NCI-H2171 treated with DMSO at 0.1 percent for 48 hours (cell line): ENCODE data around the gene UBXN2A.

ENCODE experiments used
- DNase-seq: peaks from one replicate; lab custom pipeline; 2025; lab: John Stamatoyannopoulos, UW

Gene UBXN2A

GRCh38 chr2:24046930-24047702 is 106.9 kb downstream of the UBXN2A start, which contains the start of gene WDCP:
WDCP (minus strand) TSS chr2:24047391; CDS start chr2:24039494, 7,897 bp downstream.
- DNase-seq, result peak; percentile 100

- peak; percentile 52 for DNase-seq
Observed at GRCh38 chr2:24047703-24048033, 107.4 kb downstream of the UBXN2A start.

- DNase-seq, result peak; percentile 64
Observed at GRCh38 chr2:24048769-24049484, 108.7 kb downstream of the UBXN2A start.

GRCh38 chr2:24049485-24050021 is 109.3 kb downstream of the UBXN2A start, which contains the start of gene FKBP1B:
FKBP1B (plus strand) TSS chr2:24049741; CDS start chr2:24049850, 109 bp downstream.
- peak; percentile 65 for DNase-seq

DNA sequence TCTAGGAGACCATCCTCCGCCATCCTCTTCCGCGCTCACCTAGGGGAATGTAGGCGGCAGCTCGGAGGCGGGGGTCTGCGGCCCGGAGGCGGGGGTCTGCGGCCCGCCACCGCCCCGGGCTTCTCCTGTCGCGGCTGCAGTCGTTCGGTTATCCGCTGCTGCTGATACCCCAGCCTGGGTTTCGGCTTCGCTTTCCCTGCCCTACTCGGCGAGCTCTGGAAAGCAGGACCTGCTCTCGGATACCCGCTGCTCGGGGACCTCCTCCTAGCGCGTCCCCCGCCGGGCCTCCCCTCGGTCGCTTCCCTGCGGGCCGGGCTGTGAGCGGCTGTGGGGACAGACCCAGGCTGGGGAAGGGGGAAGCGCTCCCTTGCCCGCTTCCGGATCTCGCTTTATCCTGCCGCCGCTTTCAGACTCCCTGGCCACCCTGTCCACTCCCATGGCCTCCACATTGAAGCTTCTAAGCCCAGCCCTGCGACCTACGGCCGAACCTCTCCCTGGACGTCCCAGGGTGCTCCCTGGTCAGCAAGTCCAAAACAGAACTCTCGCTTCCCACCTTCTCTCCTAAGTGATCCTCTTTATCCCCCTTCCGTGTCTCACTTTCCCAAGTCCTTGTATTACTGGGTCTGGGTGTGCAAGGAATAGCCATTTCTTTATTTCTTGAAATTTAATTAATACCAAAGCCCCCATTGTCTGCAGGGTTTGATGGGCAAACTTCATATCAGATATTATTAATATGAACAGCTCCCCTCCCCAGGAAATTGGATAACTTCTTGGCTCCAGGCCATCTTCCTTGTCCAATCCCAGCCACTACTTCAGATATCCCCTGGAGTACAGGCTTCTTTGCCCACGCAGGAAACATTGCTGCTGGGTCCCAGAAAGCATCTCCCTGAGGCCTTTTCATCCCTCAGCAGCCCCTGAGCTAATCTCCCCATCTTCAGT is 110.0 kb downstream of the UBXN2A start:
- DNase-seq, result no peak

DNA sequence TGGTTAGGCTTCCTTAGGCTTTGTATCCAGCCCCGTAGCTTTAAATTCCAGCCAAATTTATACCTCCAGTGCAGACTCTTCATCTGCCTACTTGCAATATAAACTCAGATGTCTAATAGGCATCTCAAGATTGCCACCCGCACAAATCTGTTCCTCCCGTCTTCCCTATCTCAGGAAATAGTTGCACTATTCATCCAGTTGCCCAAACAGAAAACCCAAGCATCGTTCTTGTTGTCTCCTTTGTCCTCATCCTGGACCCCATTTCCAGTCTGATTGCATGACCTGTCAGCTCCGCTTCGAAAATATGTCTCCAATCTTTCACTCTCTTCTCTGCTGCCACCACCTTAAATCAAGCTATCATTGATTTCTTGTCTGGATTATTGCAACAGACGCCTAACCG is 111.6 kb downstream of the UBXN2A start:
- DNase-seq, result no peak

- DNase-seq, result no peak
Observed at GRCh38 chr2:24052951-24053350, 112.7 kb downstream of the UBXN2A start.
